Mesothelial cell of epicardium (in vitro differentiated cells): ENCODE results near the gene PRSS16. TPM values are rescaled to one million over a fixed set of nuclear protein-coding genes. Genes with fewer than 3 reads are reported as not detected.

Source experiments
- DNase-seq, 2 experiments: peaks; one replicate each; pipeline ENCODE4 v3.0.0; 2021; ENCODE audit warnings: low spot score in 2 of 2; ENCODE audit not compliant: unreplicated experiment in 2 of 2
- H3K27ac Mint-ChIP-seq: 2 replicates; pipeline ENCODE4 v1.8.0; 2021; ENCODE audit warnings: mixed read lengths
- H3K27me3 Mint-ChIP-seq: 2 replicates; pipeline ENCODE4 v1.8.0; 2021; ENCODE audit warnings: low read depth, mixed read lengths
- H3K36me3 Mint-ChIP-seq: 2 replicates; pipeline ENCODE4 v1.8.0; 2021; ENCODE audit warnings: mixed read lengths
- H3K4me1 Mint-ChIP-seq: 2 replicates; pipeline ENCODE4 v1.8.0; 2021; ENCODE audit warnings: mixed read lengths
- H3K4me3 Mint-ChIP-seq: 2 replicates; pipeline ENCODE4 v1.8.0; 2021; ENCODE audit warnings: mild to moderate bottlenecking, moderate library complexity, mixed read lengths
- H3K9me3 Mint-ChIP-seq: 2 replicates; pipeline ENCODE4 v1.8.0; 2021; ENCODE audit warnings: mixed read lengths
- total RNA-seq: library from RNA; stranded (reverse); gene quantifications from 3 replicates; pipeline ENCODE4 v1.2.1, GENCODE V29; 2021
- TF ChIP-seq, protein P1 (sequence below): fragments of 200-600 bp; sonication (generic); IDR thresholded peaks from one replicate; pipeline ENCODE4 v1.5.0; 2021; ENCODE audit warnings: antibody characterized with exemption; ENCODE audit not compliant: unreplicated experiment

PRSS16 gene
- total RNA-seq, 1 donor from 2014 or later: 19.1 TPM

GRCh38 chr6:27288136-27289044 lies 40.9 kb downstream of the PRSS16 start:
- H3K9me3 Mint-ChIP-seq: no peaks in the 10 kb centered on the region
- peaks cover 58% of the 10 kb centered on the region for H3K27me3 Mint-ChIP-seq
- TF ChIP-seq, protein P1, sequence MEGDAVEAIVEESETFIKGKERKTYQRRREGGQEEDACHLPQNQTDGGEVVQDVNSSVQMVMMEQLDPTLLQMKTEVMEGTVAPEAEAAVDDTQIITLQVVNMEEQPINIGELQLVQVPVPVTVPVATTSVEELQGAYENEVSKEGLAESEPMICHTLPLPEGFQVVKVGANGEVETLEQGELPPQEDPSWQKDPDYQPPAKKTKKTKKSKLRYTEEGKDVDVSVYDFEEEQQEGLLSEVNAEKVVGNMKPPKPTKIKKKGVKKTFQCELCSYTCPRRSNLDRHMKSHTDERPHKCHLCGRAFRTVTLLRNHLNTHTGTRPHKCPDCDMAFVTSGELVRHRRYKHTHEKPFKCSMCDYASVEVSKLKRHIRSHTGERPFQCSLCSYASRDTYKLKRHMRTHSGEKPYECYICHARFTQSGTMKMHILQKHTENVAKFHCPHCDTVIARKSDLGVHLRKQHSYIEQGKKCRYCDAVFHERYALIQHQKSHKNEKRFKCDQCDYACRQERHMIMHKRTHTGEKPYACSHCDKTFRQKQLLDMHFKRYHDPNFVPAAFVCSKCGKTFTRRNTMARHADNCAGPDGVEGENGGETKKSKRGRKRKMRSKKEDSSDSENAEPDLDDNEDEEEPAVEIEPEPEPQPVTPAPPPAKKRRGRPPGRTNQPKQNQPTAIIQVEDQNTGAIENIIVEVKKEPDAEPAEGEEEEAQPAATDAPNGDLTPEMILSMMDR: no peak
- no peaks in the 10 kb centered on the region for H3K36me3 Mint-ChIP-seq
- DNase-seq: no peak
- H3K4me3 Mint-ChIP-seq: peak overlapping the region; percentile 70
- no peak overlapping the region for H3K27ac Mint-ChIP-seq
- peaks cover 30% of the 10 kb centered on the region for H3K4me1 Mint-ChIP-seq

DNA sequence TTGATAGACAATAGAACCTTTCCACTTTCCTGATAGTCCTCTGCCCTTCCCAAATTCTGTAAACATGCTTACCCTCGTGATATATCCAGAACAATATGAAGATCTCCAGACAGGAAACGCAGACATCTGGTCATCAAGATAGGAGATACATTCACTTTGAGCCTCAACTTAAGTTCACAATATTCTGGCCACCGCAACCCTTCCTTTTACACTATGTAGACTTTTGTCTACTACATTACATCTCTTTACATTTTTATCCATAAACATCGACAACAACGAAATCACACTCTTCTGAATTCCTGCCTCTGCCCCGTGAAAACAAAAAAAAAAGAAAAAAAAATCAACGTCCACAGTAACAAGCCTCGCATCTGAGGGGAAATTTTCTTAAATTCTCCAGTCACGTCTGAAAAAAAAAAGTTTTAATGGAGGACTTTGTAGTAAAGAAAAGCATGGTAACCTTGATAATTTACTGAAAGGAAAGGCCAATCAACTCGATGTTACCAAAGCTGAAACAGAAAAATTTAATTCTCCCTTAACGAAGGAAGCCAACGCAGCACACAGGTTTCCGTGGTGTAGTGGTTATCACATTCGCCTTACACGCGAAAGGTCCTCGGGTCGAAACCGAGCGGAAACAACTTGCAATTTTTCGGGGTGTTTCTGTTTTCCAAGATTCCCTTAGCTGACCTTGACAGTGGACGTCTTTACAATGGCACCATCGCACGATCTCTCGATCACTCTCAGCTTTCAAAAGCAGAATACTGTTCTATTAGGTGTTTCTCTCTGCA lies 42.8 kb downstream of the PRSS16 start:
- H3K27ac Mint-ChIP-seq: no peak overlapping the region
- peaks cover 30% of the 10 kb centered on the region for H3K4me1 Mint-ChIP-seq
- TF ChIP-seq, protein P1: no peak
- peaks cover 76% of the 10 kb centered on the region for H3K27me3 Mint-ChIP-seq
- H3K9me3 Mint-ChIP-seq: no peaks in the 10 kb centered on the region
- H3K36me3 Mint-ChIP-seq: no peaks in the 10 kb centered on the region
- peak overlapping the region; percentile 66 for H3K4me3 Mint-ChIP-seq
- DNase-seq: no peak

DNA sequence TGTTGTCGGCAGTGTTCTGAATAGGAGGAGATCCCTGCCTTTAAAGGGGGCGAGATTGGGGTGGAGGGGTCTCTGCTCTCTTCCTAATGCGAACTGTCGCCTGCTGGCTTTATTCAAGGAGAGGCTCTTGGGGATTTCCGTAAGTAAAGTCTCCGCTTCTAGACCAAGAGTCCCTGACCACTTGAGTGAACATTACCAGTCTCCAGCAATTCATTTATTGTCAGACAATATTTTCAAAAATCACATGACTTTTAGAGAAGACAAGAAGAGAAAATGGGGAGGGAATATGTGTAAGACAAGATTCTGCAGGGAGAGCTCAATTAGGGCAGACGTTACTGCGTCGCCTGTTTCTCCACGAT lies 43.3 kb downstream of the PRSS16 start:
- DNase-seq: no peak

DNA sequence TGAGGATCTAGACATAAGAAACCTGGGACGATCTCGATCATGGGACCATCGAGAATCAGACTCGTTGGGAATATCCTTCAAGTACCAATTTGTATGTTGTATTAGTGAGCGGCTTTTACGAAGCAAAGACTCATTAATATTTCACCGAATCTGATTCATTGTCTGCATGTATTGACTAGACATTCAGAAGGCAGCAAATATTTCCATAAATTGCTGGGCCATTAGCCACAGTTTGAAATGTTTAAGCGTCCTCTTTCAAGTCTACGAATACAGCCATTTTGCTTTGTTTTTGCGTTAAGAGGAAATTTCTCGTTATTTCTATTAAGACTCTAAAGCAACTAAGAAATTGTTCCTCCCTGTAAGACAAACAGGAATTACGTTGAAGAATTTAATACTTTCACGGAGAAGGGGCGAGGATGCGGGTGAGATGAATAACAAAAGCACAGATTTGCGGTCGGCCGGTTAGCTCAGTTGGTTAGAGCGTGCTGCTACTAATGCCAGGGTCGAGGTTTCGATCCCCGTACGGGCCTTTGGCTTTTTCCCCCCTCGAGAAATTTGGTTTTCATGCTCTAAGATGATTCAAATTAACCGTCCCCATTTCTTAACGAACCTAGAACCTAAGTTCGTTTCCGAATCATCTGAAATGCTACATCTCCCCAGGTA lies 46.1 kb downstream of the PRSS16 start:
- peaks cover 80% of the 10 kb centered on the region for H3K27me3 Mint-ChIP-seq
- peak in 1 of 2 experiments; percentile 77 for DNase-seq
- no peak overlapping the region for H3K27ac Mint-ChIP-seq
- TF ChIP-seq, protein P1: no peak
- peaks cover 32% of the 10 kb centered on the region for H3K4me1 Mint-ChIP-seq
- H3K9me3 Mint-ChIP-seq: no peaks in the 10 kb centered on the region
- no peaks in the 10 kb centered on the region for H3K36me3 Mint-ChIP-seq
- peak overlapping the region; percentile 14 for H3K4me3 Mint-ChIP-seq

More for the DNA sequence above, 43.3 kb downstream of the PRSS16 start:
- Mint-ChIP-seq H3K4me1 (peaks cover 35% of the 10 kb centered on the region), H3K9me3 (no peaks in the 10 kb centered on the region), H3K27me3 (peaks cover 81% of the 10 kb centered on the region), H3K36me3 (no peaks in the 10 kb centered on the region), H3K27ac (no peak overlapping the region), H3K4me3 (peak overlapping the region; percentile 66)
- TF ChIP-seq, protein P1: no peak

- TF ChIP-seq, protein P1: no peak
- H3K4me1 Mint-ChIP-seq: peaks cover 28% of the 10 kb centered on the region
- DNase-seq: no peak
- H3K27ac Mint-ChIP-seq: no peak overlapping the region
- no peaks in the 10 kb centered on the region for H3K9me3 Mint-ChIP-seq
- H3K27me3 Mint-ChIP-seq: peaks cover 77% of the 10 kb centered on the region
- H3K36me3 Mint-ChIP-seq: no peaks in the 10 kb centered on the region
- H3K4me3 Mint-ChIP-seq: no peak overlapping the region
Measured at GRCh38 chr6:27294409-27294808, 46.9 kb downstream of the PRSS16 start.
